Stimulated activated CD8-positive, alpha-beta memory T cell treated with anti-CD3 and anti-CD28 coated beads, Interleukin-7, amount 100 ng/mL, for 4 hours (primary cell): ENCODE data around the gene B4GALT2.

Experiments
- DNase-seq, 2 donors: peaks; one replicate each; pipeline ENCODE4 v3.0.0-alpha.2; 2020; ENCODE audit warnings: low read depth in 2 of 2

B4GALT2 gene

GRCh38 chr1:43946236-43947060 is 32.6 kb upstream of the B4GALT2 start, which contains the start of gene IPO13:
Gene IPO13 (plus strand): TSS chr1:43946950. CDS start chr1:43947601, 651 bp downstream.
- peak; percentile 87 to 94 for DNase-seq

GRCh38 chr1:43947061-43947873 is 31.7 kb upstream of the B4GALT2 start:
- DNase-seq = no peak

- no peak for DNase-seq
Measured at GRCh38 chr1:43947874-43948437, 31.1 kb upstream of the B4GALT2 start.

GRCh38 chr1:43949678-43950077 is 29.3 kb upstream of the B4GALT2 start:
- DNase-seq = no peak

- no peak for DNase-seq
Measured at GRCh38 chr1:43951021-43951985, 27.7 kb upstream of the B4GALT2 start.

GRCh38 chr1:43952731-43953346 is 26.2 kb upstream of the B4GALT2 start:
- DNase-seq = no peak

- no peak for DNase-seq
Measured at GRCh38 chr1:43953361-43953760, 25.6 kb upstream of the B4GALT2 start.

- DNase-seq = no peak
Measured at GRCh38 chr1:43954036-43954435, 25.0 kb upstream of the B4GALT2 start.

- DNase-seq = no peak
Measured at GRCh38 chr1:43956234-43956633, 22.8 kb upstream of the B4GALT2 start.

- no peak for DNase-seq
Measured at GRCh38 chr1:43957407-43958040, 21.5 kb upstream of the B4GALT2 start.

GRCh38 chr1:43958351-43959255 is 20.4 kb upstream of the B4GALT2 start:
- no peak for DNase-seq

GRCh38 chr1:43960798-43961197 is 18.2 kb upstream of the B4GALT2 start:
- DNase-seq = no peak

GRCh38 chr1:43961692-43962091 is 17.3 kb upstream of the B4GALT2 start:
- no peak for DNase-seq

GRCh38 chr1:43962324-43962723 is 16.7 kb upstream of the B4GALT2 start:
- DNase-seq = no peak

- no peak for DNase-seq
Measured at GRCh38 chr1:43963006-43963405, 16.0 kb upstream of the B4GALT2 start.

GRCh38 chr1:43963890-43964289 is 15.1 kb upstream of the B4GALT2 start:
- no peak for DNase-seq

- DNase-seq = no peak
Measured at GRCh38 chr1:43965316-43965715, 13.7 kb upstream of the B4GALT2 start.

- DNase-seq = no peak
Measured at GRCh38 chr1:43968348-43968948, 10.6 kb upstream of the B4GALT2 start.

- no peak for DNase-seq
Measured at GRCh38 chr1:43969416-43969745, 9.6 kb upstream of the B4GALT2 start.
